K562 (cell line): Measurements from ENCODE around the gene POGZ. TPM values are rescaled to one million over a fixed set of nuclear protein-coding genes. Genes with fewer than 3 reads are reported as not detected.

Experiments
- ATAC-seq: fragments of 200-7000 bp; cut with Tn5 transposase; 3 replicates; pipeline ENCODE4 v1.9.1; 2020; ENCODE audit warnings: moderate library complexity
- BruUV-seq: library from RNA; stranded (reverse); fragments of 400-500 nt; replicated peaks from 2 replicates; lab custom pipeline; 2021; lab: Mats Ljungman, UMichigan
- CTCF ChIA-PET: fragments of 300-600 bp; formaldehyde crosslinking; extraction: SDS; loops from one replicate; lab custom pipeline; 2021; ENCODE audit warnings: low intra/inter-chr PET ratio; lab: Yijun Ruan, JAX
- POLR2A ChIA-PET: fragments of 300-600, 350-650 bp; sonication (Branson Sonifier 250); formaldehyde crosslinking; extraction: SDS; loops from one replicate; lab custom pipeline; 2021; ENCODE audit warnings: antibody characterized with exemption, inconsistent platforms; lab: Yijun Ruan, JAX
- DNase-seq, 4 experiments: peaks; one replicate each; pipeline versions ENCODE4 v3.0.0 to v3.0.0-alpha.2; 2011 to 2018; ENCODE audit warnings: low spot score in 3 of 4, mixed read lengths in 3 of 4; ENCODE audit errors: extremely low read depth in 1 of 4
- FAIRE-seq: peaks from 2 replicates; lab custom pipeline; 2011; peaks lifted over from hg19 to GRCh38; lab: Jason Lieb, UNC
- H2AFZ ChIP-seq: 2 replicates; pipeline ENCODE4 v1.6.0; 2011; ENCODE audit warnings: low read depth, low read length, control low read depth, inconsistent platforms
- H3K27ac ChIP-seq: fragments of 200-600 bp; 3 replicates; pipeline ENCODE4 v1.8.0; 2011; ENCODE audit warnings: low read depth, mild to moderate bottlenecking, control low read depth, inconsistent platforms, low read length, moderate library complexity, mixed read lengths; ENCODE audit errors: extremely low read depth
- H3K27me3 ChIP-seq, 2 experiments: fragments of 300-600 bp in 1 of 2; 2 replicates in 1 of 2; 3 replicates in 1 of 2; pipeline versions ENCODE4 v1.6.0 to v1.8.0; 2011; ENCODE audit warnings: inconsistent platforms in 2 of 2, low read length in 2 of 2, mild to moderate bottlenecking in 1 of 2, mixed read lengths in 1 of 2, moderate library complexity in 1 of 2; ENCODE audit not compliant: control insufficient read depth in 2 of 2, insufficient read depth in 2 of 2
- H3K36me3 ChIP-seq: fragments of 300-600 bp; 3 replicates; pipeline ENCODE4 v1.8.0; 2011; ENCODE audit warnings: mild to moderate bottlenecking, low read length, inconsistent platforms; ENCODE audit not compliant: control insufficient read depth, insufficient read depth
- H3K4me1 ChIP-seq, 2 experiments: fragments of 200-600 bp in 1 of 2; replicated peaks in 1 of 2; 2 replicates in 1 of 2; 3 replicates in 1 of 2; pipeline versions ENCODE4 v1.5.1 to v1.8.0; 2011; ENCODE audit warnings: inconsistent platforms in 2 of 2, low read length in 2 of 2, mild to moderate bottlenecking in 1 of 2, mixed read lengths in 1 of 2, moderate library complexity in 1 of 2; ENCODE audit not compliant: control insufficient read depth in 2 of 2, insufficient read depth in 2 of 2
- H3K4me2 ChIP-seq: 2 replicates; pipeline ENCODE4 v1.6.1; 2011; ENCODE audit warnings: low read length, control low read depth, inconsistent platforms, mixed read lengths; ENCODE audit not compliant: insufficient read depth
- H3K4me3 ChIP-seq: fragments of 200-600 bp; sonication (generic), shearing (Covaris generic); 2 replicates; pipeline ENCODE4 v1.5.1; 2016; ENCODE audit warnings: control low read depth, inconsistent platforms
- H3K79me2 ChIP-seq: fragments of 200-600 bp; 3 replicates; pipeline ENCODE4 v1.8.0; 2011; ENCODE audit warnings: low read length, inconsistent platforms; ENCODE audit not compliant: control insufficient read depth, insufficient read depth
- H3K9ac ChIP-seq, 2 experiments: 2 replicates each; pipeline versions ENCODE4 v1.6.0 to v1.6.1; 2011; ENCODE audit warnings: low read depth in 2 of 2, low read length in 2 of 2, control low read depth in 1 of 2, inconsistent platforms in 1 of 2, mild to moderate bottlenecking in 1 of 2, mixed read lengths in 1 of 2; ENCODE audit not compliant: insufficient read depth in 1 of 2
- H3K9me1 ChIP-seq: one replicate; pipeline ENCODE4 v1.6.0; 2011; ENCODE audit warnings: inconsistent platforms, mild to moderate bottlenecking, low read length, moderate library complexity; ENCODE audit not compliant: control insufficient read depth, insufficient read depth
- H3K9me3 ChIP-seq: replicated peaks from 2 replicates; pipeline ENCODE4 v1.5.1; 2011; ENCODE audit warnings: low read depth, low read length, inconsistent platforms; ENCODE audit not compliant: control insufficient read depth, insufficient read depth
- H4K20me1 ChIP-seq: replicated peaks from 2 replicates; pipeline ENCODE4 v1.6.1; 2011; ENCODE audit warnings: low read length, inconsistent platforms, mixed read lengths; ENCODE audit not compliant: control insufficient read depth, insufficient read depth
- CAMTA2 ChIP-seq: fragments of 250-450 bp; sonication (Bioruptor Pico); conservative IDR thresholded peaks from 2 replicates; pipeline ENCODE4 v1.5.1; 2022
- DACH1 ChIP-seq: fragments of 450-650 bp; IDR thresholded peaks from 2 replicates; pipeline ENCODE4 v1.6.1; 2018; ENCODE audit not compliant: partially characterized antibody
- DEAF1 ChIP-seq: fragments of 450-650 bp; formaldehyde crosslinking; IDR thresholded peaks from 2 replicates; pipeline ENCODE4 v1.4.0; 2020; ENCODE audit warnings: mild to moderate bottlenecking, moderate library complexity
- ESRRB ChIP-seq: fragments of 250-450 bp; sonication (Bioruptor Pico); IDR thresholded peaks from 2 replicates; pipeline ENCODE4 v1.5.0; 2020; ENCODE audit warnings: mild to moderate bottlenecking, moderate library complexity, borderline replicate concordance
- MYBL2 ChIP-seq, 2 experiments: fragments of 450-650 bp in 1 of 2; sonication (generic) in 1 of 2; formaldehyde crosslinking in 1 of 2; IDR thresholded peaks; 2 replicates each; pipeline versions ENCODE4 v1.6.1 to v1.8.1; 2017 to 2022; ENCODE audit warnings: borderline replicate concordance in 1 of 2, inconsistent platforms in 1 of 2, low read depth in 1 of 2, mild to moderate bottlenecking in 1 of 2, missing genetic modification reagents in 1 of 2, moderate library complexity in 1 of 2
- RB1 ChIP-seq: fragments of 450-650 bp; IDR thresholded peaks from 2 replicates; pipeline ENCODE4 v1.6.1; 2017; ENCODE audit warnings: low read depth, mild to moderate bottlenecking
- ZBTB17 ChIP-seq: fragments of 450-650 bp; formaldehyde crosslinking; IDR thresholded peaks from 2 replicates; pipeline ENCODE4 v1.4.0; 2020; ENCODE audit warnings: mild to moderate bottlenecking
- ZNF232 ChIP-seq: sonication (generic); formaldehyde crosslinking; IDR thresholded peaks from 2 replicates; pipeline ENCODE4 v1.8.0; 2022; ENCODE audit warnings: mild to moderate bottlenecking, missing genetic modification reagents
- ZNF354B ChIP-seq: fragments of 250-450 bp; sonication (Bioruptor Pico); IDR thresholded peaks from 2 replicates; pipeline ENCODE4 v1.4.0; 2020
- ZNF584 ChIP-seq: fragments of 200-800 bp; sonication (Bioruptor generic); IDR thresholded peaks from 2 replicates; pipeline ENCODE4 v1.6.1; 2016; ENCODE audit warnings: low read depth, mild to moderate bottlenecking, missing genetic modification characterization, missing compliant biosample characterization
- ZNF589 ChIP-seq: fragments of 200-800 bp; sonication (Bioruptor generic); IDR thresholded peaks from 2 replicates; pipeline ENCODE4 v1.6.1; 2016; ENCODE audit warnings: low read depth, missing genetic modification characterization, missing compliant biosample characterization
- WGBS: fragments of 100-300 bp; shearing (Covaris generic); methylation state at CpG from one replicate; pipeline ENCODE4 v1.1.6; 2016; ENCODE audit warnings: low coverage, mixed read lengths; ENCODE audit not compliant: insufficient coverage; ENCODE audit errors: missing lambda C conversion rate; 5-methylcytosine and 5-hydroxymethylcytosine counted together
- in situ Hi-C: fragments of 300-500 bp; cut with MboI; formaldehyde crosslinking; loops from 4 replicates; pipeline ENCODE4 v1.15.0; 2018; ENCODE audit warnings: inconsistent platforms, mixed read lengths
- intact Hi-C: fragments of 100-400 bp; cut with micrococcal nuclease; formaldehyde crosslinking; loops from 2 replicates; pipeline ENCODE4 v1.14.2; 2022
- polyA plus RNA-seq, 8 experiments: library from polyadenylated mRNA; depleted of rRNA in 4 of 8; stranded (reverse) in 5 of 8; unstranded in 3 of 8; fragments of >200 nt; fragmentation: Nextera tagmentation in 2 of 8; fragmentation: Illumina TruSeq in 1 of 8; extraction: Ambion mirVana in 2 of 8; extraction: Trizol in 1 of 8; gene quantifications; 2 replicates each; pipeline versions ENCODE4 v1.2.1 to v1.2.3, GENCODE V29; 2011 to 2014; ENCODE audit warnings: inconsistent platforms in 1 of 8, missing spikeins in 1 of 8
- total RNA-seq, 7 experiments: library from RNA; depleted of rRNA in 6 of 7; stranded (reverse); fragments of >200 nt in 6 of 7; fragmentation: Illumina TruSeq in 2 of 7; extraction: Trizol in 2 of 7; gene quantifications; 2 replicates each; pipeline versions ENCODE4 v1.2.1 to v1.2.3, GENCODE V29; 2011 to 2021; ENCODE audit warnings: low replicate concordance in 1 of 7
- TF ChIP-seq, protein P1 (sequence below): sonication (generic); formaldehyde crosslinking; IDR thresholded peaks from 2 replicates; pipeline ENCODE4 v1.8.0; 2022; ENCODE audit warnings: missing genetic modification reagents, mild to moderate bottlenecking, moderate library complexity, borderline replicate concordance
- TF ChIP-seq, protein P2 (sequence below): fragments of 250-450 bp; sonication (Bioruptor Pico); IDR thresholded peaks from 2 replicates; pipeline ENCODE4 v1.9.0; 2021; ENCODE audit warnings: mild to moderate bottlenecking, inconsistent platforms

Gene POGZ
- total and polyA plus RNA-seq, 9 of the 15 experiments (the other 6 are each of a cell fraction or from before 2014, with no cell fraction given), result 9.4 to 40.6 (median 21.6) TPM

DNA sequence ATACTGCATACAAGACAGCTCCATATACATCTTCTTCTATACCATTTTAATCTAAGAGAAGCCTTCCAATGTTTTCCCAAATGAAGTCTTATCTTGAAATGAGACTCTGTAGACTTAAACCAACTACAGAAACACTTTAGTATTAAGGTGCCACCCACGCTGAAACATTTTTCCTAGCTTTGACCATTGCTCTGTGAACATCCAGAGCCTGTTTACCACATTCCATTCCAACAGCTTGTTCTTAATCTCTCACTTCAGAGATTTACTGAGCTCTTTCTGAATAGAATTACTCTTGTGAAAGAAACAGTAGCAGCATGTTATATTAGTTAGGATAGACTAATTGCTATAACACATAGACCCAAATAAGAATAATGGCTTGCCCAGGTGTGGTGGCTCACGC, 19.6 kb upstream of the POGZ start (continued):
- TF ChIP-seq, protein P1, sequence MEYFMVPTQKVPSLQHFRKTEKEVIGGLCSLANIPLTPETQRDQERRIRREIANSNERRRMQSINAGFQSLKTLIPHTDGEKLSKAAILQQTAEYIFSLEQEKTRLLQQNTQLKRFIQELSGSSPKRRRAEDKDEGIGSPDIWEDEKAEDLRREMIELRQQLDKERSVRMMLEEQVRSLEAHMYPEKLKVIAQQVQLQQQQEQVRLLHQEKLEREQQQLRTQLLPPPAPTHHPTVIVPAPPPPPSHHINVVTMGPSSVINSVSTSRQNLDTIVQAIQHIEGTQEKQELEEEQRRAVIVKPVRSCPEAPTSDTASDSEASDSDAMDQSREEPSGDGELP (CRISPR knock-in tag), result no peak
- TF ChIP-seq RB1, result no peak
- TF ChIP-seq, all 486 proteins: peak for 0

- Histone ChIP-seq H3K79me2 (no peaks in the 10 kb centered on the region), H3K9me1 (no peaks in the 10 kb centered on the region), H3K36me3 (no peaks in the 10 kb centered on the region), H4K20me1 (no peaks in the 10 kb centered on the region), H3K27ac (no peak overlapping the region), H3K4me2 (no peak overlapping the region), H3K9me3 (peaks cover 2% of the 10 kb centered on the region; the same call in 1 of the 2 replicates), H3K4me3 (no peak overlapping the region), H3K4me1 (peaks cover 0 to 3% of the 10 kb centered on the region in 2 experiments; a peak in 2 of 5 replicates), H2AFZ (no peak overlapping the region), H3K27me3 (no peaks in the 10 kb centered on the region), H3K9ac (no peak overlapping the region)
- intact Hi-C loops (no loop called here), in situ Hi-C loops (no loop called here)
- ChIA-PET CTCF (no interaction called here), POLR2A (no interaction called here)
- ATAC-seq, result no peak
- no peak for DNase-seq
- no TSS peak for BruUV-seq
- no peak for FAIRE-seq
- WGBS, result 42% methylated on average over 1 of the region's 1 CpG
- TF ChIP-seq DACH1 (no peak), ESRRB (CRISPR knock-in tag) (no peak), ZNF232 (CRISPR knock-in tag) (no peak), ZNF589 (CRISPR knock-in tag) (no peak), ZNF584 (CRISPR knock-in tag) (no peak), DEAF1 (CRISPR knock-in tag) (no peak), ZBTB17 (CRISPR knock-in tag) (no peak), ZNF354B (CRISPR knock-in tag) (no peak), MYBL2 (IDR thresholded peaks at IDR 0.05; ENCODE audit: low read depth) (no peak), MYBL2 (CRISPR knock-in tag; IDR thresholded peaks at IDR 0.05; ENCODE audit: borderline replicate concordance) (no peak), CAMTA2 (CRISPR knock-in tag) (no peak)
- TF ChIP-seq, protein P2, sequence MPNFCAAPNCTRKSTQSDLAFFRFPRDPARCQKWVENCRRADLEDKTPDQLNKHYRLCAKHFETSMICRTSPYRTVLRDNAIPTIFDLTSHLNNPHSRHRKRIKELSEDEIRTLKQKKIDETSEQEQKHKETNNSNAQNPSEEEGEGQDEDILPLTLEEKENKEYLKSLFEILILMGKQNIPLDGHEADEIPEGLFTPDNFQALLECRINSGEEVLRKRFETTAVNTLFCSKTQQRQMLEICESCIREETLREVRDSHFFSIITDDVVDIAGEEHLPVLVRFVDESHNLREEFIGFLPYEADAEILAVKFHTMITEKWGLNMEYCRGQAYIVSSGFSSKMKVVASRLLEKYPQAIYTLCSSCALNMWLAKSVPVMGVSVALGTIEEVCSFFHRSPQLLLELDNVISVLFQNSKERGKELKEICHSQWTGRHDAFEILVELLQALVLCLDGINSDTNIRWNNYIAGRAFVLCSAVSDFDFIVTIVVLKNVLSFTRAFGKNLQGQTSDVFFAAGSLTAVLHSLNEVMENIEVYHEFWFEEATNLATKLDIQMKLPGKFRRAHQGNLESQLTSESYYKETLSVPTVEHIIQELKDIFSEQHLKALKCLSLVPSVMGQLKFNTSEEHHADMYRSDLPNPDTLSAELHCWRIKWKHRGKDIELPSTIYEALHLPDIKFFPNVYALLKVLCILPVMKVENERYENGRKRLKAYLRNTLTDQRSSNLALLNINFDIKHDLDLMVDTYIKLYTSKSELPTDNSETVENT, result no peak
Observed at GRCh38 chr1:151478140-151478812, 19.0 kb upstream of the POGZ start.
